Panc1 (cell line): Measurements from ENCODE around the gene CFAP43.
"Not testable (repeated sequence)": the region's sequence is repeated elsewhere in the genome, so short reads cannot be mapped to it uniquely, and the experiment has no call there.

ENCODE experiments used
- CTCF ChIP-seq: fragments of 450-650 bp; IDR thresholded peaks from 2 replicates; pipeline ENCODE4 v1.5.1; 2017; ENCODE audit warnings: mild to moderate bottlenecking
- POLR2AphosphoS5 ChIP-seq: IDR thresholded peaks from 2 replicates; pipeline ENCODE4 v1.6.1; 2012; ENCODE audit warnings: mild to moderate bottlenecking, low read depth, low read length, moderate library complexity
- REST ChIP-seq, 2 experiments: IDR thresholded peaks; 2 replicates each; pipeline ENCODE4 v1.6.1; 2011 to 2012; ENCODE audit warnings: low read depth in 2 of 2, control low read depth in 1 of 2, low read length in 1 of 2, mild to moderate bottlenecking in 1 of 2, moderate library complexity in 1 of 2; ENCODE audit not compliant: insufficient read depth in 1 of 2
- TCF7L2 ChIP-seq: IDR thresholded peaks from 2 replicates; pipeline ENCODE4 v1.6.1; 2011; ENCODE audit warnings: mild to moderate bottlenecking, low read depth, low read length, inconsistent platforms

GRCh38 chr10:104243009-104243408, 10.8 kb upstream of the CFAP43 start:
- not testable (repeated sequence) for TF ChIP-seq CTCF; REST (IDR thresholded peaks at IDR 0.05; ENCODE audit: insufficient read depth in 1 of 2, low read depth in 2 of 2, low read length in 1 of 2); POLR2AphosphoS5; TCF7L2
